Activated CD8-positive, alpha-beta memory T cell treated with anti-CD3 and anti-CD28 coated beads for 24 hours (primary cell): Measurements from ENCODE around the gene MYO1E.

Experiments
- DNase-seq: peaks from one replicate; pipeline ENCODE4 v3.0.0-alpha.2; 2020

Gene MYO1E

GRCh38 chr15:59116771-59117170 lies 255.9 kb downstream of the MYO1E start:
- DNase-seq: no peak

GRCh38 chr15:59116141-59116540 lies 256.5 kb downstream of the MYO1E start:
- DNase-seq: no peak

DNA sequence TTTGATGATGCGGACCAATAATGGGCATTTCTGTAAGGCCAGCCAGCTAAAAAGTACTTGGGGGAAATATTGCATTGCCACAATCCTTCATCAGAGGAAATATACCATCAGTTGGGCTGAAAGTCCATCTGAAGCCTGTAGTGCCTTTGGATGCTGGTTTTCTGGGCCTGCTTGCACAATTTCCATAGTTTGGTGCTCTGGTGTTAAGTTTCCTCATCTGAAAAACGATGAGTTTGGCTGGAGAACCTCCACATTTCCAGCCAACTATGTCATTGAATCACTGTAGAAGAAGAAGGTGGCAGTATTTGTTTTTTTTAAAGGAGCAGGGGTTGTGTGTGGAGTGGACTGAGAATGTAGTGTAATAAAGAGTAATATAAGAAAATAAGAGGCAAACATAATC lies 257.6 kb downstream of the MYO1E start:
- DNase-seq: no peak

DNA sequence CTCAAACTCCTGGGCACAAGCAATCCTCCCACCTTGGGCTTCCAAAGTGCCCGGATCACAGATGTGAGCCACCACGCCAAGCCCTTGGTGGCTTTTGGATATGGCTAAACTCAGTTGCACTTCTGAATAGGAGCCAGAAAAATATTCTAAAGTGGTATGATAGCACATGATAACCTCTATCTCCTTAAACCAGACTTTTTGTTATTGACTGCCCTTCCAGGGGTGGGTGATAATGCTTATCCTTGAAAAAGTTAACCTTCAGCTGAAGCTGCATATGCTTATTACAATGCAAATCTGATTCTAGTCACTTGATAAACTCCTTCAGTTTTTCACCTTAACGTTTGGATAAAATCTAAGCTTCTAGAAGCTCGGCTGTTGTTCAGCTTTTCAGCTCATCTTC lies 261.4 kb downstream of the MYO1E start:
- no peak for DNase-seq

DNA sequence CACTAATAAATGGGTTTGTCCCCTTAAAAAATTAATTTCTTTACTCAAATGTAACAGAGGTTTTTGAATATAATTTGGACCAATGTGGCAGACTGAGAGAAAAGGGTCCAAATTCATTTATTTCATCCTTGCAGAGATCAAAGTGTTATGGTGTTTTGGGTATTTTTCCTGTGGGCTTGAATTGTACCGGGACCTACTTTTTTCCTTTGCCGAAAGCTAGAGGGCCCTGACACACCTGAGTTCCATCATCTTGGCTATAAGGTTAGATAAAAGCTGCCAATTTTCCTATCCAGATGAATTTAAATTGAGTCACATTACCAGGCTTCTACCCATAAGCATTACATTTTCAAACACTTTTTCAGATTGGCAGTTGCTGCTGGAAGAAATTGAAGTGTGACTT lies 266.8 kb downstream of the MYO1E start:
- DNase-seq: no peak

GRCh38 chr15:59104912-59105732 lies 267.5 kb downstream of the MYO1E start, which contains the start of gene CCNB2:
CCNB2 (plus strand) TSS chr15:59105146; CDS start chr15:59105269, 123 bp downstream.
- DNase-seq: peak; percentile 86

DNA sequence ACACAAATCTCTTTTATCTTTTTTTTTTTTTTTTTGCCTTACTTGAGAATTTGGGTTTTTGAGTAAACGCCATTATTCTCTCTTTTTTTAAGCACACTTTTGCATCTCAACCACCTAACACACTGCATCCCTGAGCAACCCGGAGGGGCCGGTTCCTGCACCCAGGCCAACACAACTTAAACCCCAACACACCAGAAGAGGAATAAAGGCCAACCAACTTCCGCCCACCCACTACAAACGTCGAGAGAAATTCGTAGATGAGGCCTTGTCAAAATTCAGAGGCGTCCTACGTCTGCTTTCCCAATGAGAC lies 268.1 kb downstream of the MYO1E start:
- DNase-seq: peak; percentile 70

GRCh38 chr15:59099162-59099685 lies 273.4 kb downstream of the MYO1E start:
- DNase-seq: no peak

GRCh38 chr15:59096429-59096828 lies 276.2 kb downstream of the MYO1E start:
- DNase-seq: no peak

- DNase-seq: no peak
Measured at GRCh38 chr15:59094077-59094476, 278.6 kb downstream of the MYO1E start.

- DNase-seq: no peak
Measured at GRCh38 chr15:59087731-59088130, 284.9 kb downstream of the MYO1E start.
